AG10803 (cell line): Measurements from ENCODE around the gene DYNLL2.
A peak's percentile ranks its signal among the peaks of the same experiment; 100 is the strongest.
"Not testable (repeated sequence)": the region's sequence is repeated elsewhere in the genome, so short reads cannot be mapped to it uniquely, and the experiment has no call there.

Experiments used
- DNase-seq: peaks from one replicate; pipeline ENCODE4 v3.0.0; 2010; ENCODE audit warnings: low read depth
- H3K4me3 ChIP-seq: 2 replicates; pipeline ENCODE4 v1.5.1; 2011; ENCODE audit warnings: mild to moderate bottlenecking, low read length, control low read depth
- CTCF ChIP-seq: conservative IDR thresholded peaks from 2 replicates; pipeline ENCODE4 v1.5.1; 2011; ENCODE audit warnings: mild to moderate bottlenecking, low read length, control low read depth, inconsistent platforms

DYNLL2 gene

GRCh38 chr17:58056476-58056875, 26.7 kb upstream of the DYNLL2 start:
- TF ChIP-seq CTCF, result no peak
- no peak overlapping the region for H3K4me3 ChIP-seq
- no peak for DNase-seq

- no peak for DNase-seq
- H3K4me3 ChIP-seq, result no peak overlapping the region
- no peak for TF ChIP-seq CTCF
Measured at GRCh38 chr17:58059141-58059540, 24.1 kb upstream of the DYNLL2 start.

GRCh38 chr17:58060596-58061191, 22.5 kb upstream of the DYNLL2 start:
- no peak for TF ChIP-seq CTCF
- no peak overlapping the region for H3K4me3 ChIP-seq
- peak; percentile 15 for DNase-seq

GRCh38 chr17:58061672-58062071, 21.5 kb upstream of the DYNLL2 start:
- H3K4me3 ChIP-seq, result no peak overlapping the region
- DNase-seq, result no peak
- TF ChIP-seq CTCF, result no peak

GRCh38 chr17:58065238-58065637, 18.0 kb upstream of the DYNLL2 start:
- TF ChIP-seq CTCF, result no peak
- no peak overlapping the region for H3K4me3 ChIP-seq
- no peak for DNase-seq

- DNase-seq, result no peak
- no peak overlapping the region for H3K4me3 ChIP-seq
- no peak for TF ChIP-seq CTCF
Measured at GRCh38 chr17:58066401-58066800, 16.8 kb upstream of the DYNLL2 start.

- no peak for TF ChIP-seq CTCF
- H3K4me3 ChIP-seq, result no peak overlapping the region
- DNase-seq, result no peak
Measured at GRCh38 chr17:58072862-58073261, 10.4 kb upstream of the DYNLL2 start.

GRCh38 chr17:58073266-58073665, 10.0 kb upstream of the DYNLL2 start:
- H3K4me3 ChIP-seq, DNase-seq: not testable (repeated sequence)

- H3K4me3 ChIP-seq, DNase-seq: not testable (repeated sequence)
Measured at GRCh38 chr17:58074406-58074805, 8.8 kb upstream of the DYNLL2 start.
